CD4-positive, alpha-beta T cell treated with Interleukin-6 for 4 hours (primary cell): Measurements from ENCODE around the gene UBL7.
"Not testable (repeated sequence)": the region's sequence is repeated elsewhere in the genome, so short reads cannot be mapped to it uniquely, and the experiment has no call there.

ENCODE experiments used
- DNase-seq: peaks from one replicate; pipeline ENCODE4 v3.0.0-alpha.2; 2020; ENCODE audit warnings: mixed read lengths

Gene UBL7

GRCh38 chr15:74463634-74464033 lies 2.7 kb upstream of the UBL7 start:
- no peak for DNase-seq

- no peak for DNase-seq
Observed at GRCh38 chr15:74461847-74462511, 1.0 kb upstream of the UBL7 start.

GRCh38 chr15:74460298-74460697 lies 662 bp downstream of the UBL7 start:
- DNase-seq = no peak

GRCh38 chr15:74459798-74460197 lies 1.2 kb downstream of the UBL7 start:
- not testable (repeated sequence) for DNase-seq

- DNase-seq = no peak
Observed at GRCh38 chr15:74458473-74458872, 2.5 kb downstream of the UBL7 start.

GRCh38 chr15:74457036-74457435 lies 3.9 kb downstream of the UBL7 start:
- DNase-seq = not testable (repeated sequence)

GRCh38 chr15:74454764-74455500 lies 6.0 kb downstream of the UBL7 start:
- DNase-seq = no peak

DNA sequence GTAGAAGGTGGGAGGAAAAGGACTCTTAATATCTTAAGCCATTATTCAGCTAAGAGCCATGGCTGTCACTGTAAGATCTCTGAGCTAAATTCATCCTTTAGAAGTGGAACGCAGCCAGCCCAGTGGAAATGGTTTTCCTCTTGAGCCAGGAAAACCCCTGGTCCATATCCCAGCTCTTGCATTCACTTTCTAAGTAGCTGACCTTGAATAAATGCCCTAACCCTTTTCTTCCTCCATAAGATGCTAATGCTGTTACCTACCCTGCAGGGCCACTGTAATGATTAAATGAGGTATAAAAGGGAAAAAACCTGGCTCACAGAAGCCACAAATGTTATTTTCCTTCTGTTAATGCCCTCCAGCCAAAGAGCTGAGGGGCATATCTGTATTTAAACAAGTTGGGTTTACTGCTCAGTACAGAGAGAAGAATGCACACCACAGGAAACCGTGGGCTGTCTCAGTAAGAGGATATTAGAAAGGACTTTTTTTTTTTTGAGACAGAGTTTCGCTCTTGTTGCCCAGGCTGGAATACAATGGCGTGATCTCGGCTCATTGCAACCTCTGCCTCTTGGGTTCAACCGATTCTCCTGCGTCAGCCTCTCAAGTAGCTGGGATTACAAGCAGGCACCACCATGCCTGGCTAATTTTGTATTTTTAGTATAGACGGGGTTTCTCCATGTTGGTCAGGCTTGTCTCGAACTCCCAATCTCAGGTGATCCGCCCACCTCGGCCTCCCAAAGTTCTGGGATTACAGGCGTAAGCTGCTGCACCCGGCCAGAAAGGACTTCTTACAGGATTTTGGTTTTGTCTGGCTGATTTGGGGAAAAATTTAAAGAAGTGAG lies 6.8 kb downstream of the UBL7 start:
- DNase-seq = no peak

GRCh38 chr15:74451861-74452835 lies 8.8 kb downstream of the UBL7 start:
- DNase-seq = no peak

- no peak for DNase-seq
Observed at GRCh38 chr15:74451322-74451721, 9.6 kb downstream of the UBL7 start.

DNA sequence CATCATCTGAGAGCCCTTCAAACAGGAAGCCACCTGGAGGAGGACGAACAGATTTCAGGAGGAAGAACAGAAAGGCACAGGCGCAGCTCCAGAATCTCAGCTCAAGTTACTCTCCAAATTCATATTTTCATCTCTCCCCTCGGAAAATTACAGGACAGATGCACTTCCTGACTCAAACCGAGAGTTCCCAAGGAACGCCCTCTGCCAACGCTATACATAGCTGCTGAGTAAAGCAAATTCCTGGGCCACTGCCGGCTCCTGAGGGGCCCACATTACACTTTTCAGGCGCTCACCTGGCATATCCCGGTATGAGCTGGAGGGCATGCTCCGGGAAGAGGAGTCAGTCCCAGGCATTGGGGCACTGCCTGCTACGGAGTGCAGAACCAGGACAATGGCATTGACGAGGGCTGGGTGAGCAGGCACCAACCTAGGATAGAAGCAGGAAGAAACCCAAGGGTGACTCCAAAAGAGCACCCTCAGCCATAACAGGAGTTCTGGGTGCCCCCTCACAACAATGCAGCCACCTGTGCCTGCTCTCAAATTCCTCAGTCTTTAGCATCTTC lies 11.2 kb downstream of the UBL7 start:
- no peak for DNase-seq

DNA sequence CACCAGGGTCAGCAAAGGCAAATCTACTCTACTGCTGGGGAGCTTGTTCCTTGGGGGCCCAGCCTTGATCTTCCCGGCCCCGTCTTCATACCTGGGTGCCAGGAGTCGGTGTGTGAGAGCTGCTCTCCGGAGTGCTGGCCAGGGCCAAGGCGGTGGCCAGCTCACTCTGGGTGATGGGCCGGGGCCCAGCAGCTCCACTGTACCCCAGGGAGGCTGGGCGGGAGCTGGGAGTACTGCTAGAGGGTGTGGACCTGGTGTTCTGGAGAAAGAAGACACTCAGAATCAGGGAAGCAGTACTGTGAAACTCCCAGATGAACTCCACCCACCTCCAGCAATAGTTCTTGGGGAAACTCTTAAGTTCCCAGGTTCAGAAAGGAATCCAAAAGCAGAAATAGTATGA lies 11.9 kb downstream of the UBL7 start:
- DNase-seq = no peak

GRCh38 chr15:74445816-74446763 lies 14.9 kb downstream of the UBL7 start:
- DNase-seq = no peak

GRCh38 chr15:74444106-74445062 lies 16.6 kb downstream of the UBL7 start:
- DNase-seq = no peak

DNA sequence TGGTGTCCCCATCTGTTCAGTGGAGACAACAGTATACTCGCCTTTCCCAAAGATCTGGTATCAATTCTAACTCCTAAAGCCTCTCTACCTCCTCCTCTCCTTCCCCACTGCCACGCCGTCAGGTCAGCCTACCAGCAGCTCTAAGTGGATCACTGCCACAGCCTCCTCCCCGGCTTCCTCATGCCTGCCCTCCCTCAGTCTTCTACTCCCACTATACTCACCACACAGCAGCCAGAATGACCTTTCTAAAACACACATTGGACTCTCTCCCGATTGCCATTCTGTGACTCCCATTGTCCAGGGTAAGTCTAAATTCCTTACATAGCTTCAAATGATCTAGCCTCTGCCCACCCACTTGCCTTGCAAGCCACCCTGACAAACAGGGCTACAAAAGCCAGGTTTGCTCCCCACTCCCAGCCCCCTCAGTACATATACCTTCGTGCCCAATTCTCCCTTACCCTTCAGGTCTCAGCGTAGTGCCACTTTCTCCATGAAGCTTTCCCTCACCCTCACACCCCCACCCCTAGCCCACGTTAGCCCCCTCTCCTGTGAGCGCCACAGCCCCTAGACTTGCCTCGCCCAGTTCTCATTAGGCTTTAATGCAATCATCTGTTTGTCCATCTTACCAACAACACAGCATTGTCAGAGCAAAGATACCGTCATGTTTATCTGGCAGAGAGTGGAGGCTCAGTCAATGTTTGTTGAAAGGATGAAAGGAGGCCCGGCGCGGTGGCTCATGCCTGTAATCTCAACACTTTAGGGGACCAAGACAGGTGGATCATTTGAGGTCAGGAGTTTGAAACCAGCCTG lies 17.7 kb downstream of the UBL7 start:
- DNase-seq = no peak

GRCh38 chr15:74442604-74443003 lies 18.4 kb downstream of the UBL7 start:
- no peak for DNase-seq

- DNase-seq = no peak
Observed at GRCh38 chr15:74442063-74442462, 18.9 kb downstream of the UBL7 start.

GRCh38 chr15:74441248-74441941 lies 19.6 kb downstream of the UBL7 start:
- no peak for DNase-seq
